HG03175 (cell line): ENCODE data around the gene ZNF280B.

Experiments
- ATAC-seq: cut with Tn5 transposase; IDR thresholded peaks from one replicate; pipeline ENCODE4 v1.9.1; 2021; ENCODE audit warnings: mild to moderate bottlenecking, moderate library complexity; ENCODE audit not compliant: unreplicated experiment

Gene ZNF280B, protein sequence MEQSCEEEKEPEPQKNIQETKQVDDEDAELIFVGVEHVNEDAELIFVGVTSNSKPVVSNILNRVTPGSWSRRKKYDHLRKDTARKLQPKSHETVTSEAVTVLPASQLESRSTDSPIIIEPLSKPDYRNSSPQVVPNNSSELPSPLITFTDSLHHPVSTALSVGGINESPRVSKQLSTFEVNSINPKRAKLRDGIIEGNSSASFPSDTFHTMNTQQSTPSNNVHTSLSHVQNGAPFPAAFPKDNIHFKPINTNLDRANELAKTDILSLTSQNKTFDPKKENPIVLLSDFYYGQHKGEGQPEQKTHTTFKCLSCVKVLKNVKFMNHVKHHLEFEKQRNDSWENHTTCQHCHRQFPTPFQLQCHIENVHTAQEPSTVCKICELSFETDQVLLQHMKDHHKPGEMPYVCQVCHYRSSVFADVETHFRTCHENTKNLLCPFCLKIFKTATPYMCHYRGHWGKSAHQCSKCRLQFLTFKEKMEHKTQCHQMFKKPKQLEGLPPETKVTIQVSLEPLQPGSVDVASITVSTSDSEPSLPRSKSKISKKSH

DNA sequence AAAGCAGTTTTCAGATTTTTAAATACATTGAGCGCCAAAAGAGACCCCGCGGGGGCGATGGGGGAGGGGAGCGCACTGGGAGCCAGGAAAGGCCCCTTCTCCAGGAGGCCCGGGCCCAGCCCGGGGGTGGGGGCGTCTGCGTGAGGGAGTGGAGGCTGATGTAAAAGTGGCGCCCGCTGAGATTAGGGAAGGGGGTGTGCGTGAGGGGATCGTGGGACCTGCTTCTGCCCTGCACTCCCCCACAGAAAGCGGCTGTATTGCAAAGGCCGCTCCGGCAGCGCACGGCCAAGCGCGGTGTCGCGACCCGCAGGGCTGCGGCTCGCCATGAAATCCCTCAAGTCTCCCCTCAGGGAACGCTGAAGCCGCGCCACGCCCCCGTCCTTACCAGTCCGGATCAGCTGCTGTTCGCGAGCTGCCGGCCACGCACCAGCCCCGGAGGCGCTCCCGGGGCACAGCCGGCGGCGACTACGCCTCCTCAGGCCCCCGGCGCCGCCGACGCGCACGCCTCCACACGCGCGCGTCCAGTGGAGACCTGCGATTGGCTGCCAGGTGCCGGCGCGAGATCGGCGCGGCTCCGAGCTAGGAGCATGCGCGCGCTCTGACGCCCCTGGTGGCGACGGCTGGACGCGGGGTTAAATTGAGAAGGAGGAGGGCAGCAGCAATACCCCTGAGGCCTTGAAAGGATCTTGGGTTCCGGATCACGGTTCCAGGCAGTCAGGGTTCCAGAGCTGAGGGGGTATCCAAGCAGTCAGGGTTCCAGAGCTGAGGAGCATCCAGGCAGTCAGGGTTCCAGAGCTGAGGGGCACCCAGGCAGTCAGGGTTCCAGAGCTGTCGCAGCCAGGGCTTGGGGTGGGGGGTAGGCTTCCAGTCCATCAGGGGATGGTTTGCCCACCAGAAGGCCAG lies at the start of gene ZNF280B:
ZNF280B (minus strand) TSS at position 469 of the 903 bp plus-strand sequence. CDS start 19,344 bp downstream, outside the sequence.
- peak; percentile 92 for ATAC-seq

DNA sequence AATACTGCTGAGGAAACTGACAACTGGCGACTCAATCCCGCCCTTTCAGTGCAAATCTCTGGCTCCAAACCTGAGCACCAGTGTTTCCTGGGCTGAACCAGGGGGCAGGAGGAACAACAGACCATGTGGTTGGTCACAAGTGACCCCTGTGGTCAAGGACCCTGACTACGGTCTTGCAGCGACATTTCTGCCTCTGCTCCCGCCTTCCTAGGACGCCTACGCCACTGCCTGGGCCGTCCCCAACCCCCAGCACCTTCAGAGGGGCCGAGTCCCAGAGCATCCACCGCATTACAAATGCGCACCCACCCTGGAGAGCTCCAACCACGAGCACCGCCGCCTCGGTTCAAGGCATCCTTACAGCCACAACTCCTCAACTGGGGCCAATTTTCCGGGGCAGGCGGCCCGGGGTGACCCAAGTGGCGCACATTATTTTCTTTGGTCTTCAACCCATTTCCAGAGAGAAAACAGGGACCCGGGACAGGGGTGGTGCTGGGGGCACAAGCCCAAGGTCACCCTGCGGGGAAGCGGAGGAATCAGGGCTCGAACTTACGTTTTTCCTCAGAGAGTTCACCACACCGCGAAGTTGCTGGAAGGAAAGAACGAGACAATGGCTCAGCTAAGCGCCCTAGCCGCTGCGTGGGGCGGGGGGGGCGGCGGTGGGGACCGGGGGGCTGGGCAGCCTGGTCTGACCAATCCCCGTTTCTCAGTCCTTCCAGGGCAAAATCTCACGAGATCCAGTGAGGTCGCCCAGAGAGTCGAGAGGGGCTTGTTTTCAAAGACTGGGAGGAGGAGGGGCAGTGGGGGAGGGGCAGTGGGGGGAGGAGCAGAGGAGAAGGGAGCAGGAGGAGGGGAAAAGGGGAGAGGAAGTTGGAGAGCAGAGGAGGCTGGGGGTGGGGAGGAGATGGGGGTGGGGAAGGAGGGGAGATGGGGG lies 48.7 kb upstream of the ZNF280B start:
- no peak for ATAC-seq

DNA sequence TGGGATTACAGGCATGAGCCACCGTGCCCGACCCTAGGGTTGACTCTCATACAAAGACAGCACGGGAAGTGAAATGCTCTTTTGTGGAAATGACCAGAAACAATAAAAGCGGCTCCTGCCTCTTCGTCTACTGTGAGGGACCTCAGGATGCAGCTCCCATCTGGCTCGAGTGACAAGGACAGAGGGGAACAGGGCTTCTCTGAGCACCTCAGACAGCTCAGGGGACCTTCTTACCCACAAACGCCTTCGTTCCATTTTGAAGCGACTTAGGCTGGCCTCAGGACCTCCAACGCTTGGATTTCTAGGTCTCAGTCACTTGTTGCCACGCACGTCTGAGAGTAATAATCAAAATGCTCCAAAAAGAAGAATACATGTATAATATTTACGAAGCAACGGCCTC lies 48.0 kb upstream of the ZNF280B start:
- no peak for ATAC-seq

DNA sequence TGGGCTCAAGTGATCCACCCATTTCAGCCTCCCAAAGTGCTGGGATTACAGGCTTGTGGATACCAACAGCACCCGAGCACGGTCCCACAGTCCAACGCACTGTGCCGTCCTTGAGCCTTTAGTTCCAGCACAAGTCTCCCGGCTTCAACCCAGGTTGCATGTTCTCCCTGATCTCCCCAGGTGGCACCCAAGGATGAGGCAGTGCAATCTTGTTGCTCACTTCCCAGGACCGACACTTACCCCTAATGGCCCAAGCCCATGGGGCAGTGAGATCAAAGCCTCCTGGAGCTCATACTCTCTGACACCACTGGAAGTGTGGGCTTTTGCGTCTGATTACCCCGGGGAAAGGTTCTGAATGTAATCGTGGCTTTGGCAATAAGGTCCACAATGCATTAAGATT lies 47.1 kb upstream of the ZNF280B start:
- ATAC-seq, result no peak

DNA sequence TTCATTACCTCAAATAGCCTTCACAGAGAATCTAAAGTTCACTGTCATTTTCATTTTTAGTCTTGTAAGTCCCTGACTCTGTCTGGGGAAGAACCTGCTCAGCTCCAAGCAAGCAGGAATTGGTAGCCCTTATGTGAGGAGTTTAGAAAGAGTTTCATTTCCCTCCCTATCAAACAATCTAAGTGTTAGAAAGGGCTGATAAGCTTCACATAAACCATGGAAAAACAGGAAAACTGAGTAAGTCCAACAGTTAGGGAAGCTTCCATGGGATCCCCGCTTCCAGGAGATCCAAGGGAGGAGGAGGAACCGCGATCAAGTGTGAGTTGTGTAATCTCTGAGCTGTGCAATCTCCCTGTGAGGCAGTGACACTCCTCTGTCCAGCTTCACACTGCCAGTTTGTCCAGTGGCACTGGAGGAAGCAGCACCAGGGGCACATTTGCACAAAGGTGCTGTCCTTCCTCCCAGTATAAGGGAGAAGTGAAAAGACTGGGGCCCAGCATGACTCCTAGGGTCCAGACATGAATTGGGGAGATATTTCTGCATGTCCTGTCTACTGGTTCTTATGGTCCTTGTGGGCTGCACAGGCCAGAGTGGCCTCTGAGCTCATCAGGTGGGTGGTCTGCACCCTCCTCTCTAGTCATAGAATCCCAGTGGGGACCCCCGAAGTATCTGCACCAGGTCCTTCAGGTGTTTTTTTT lies 46.2 kb upstream of the ZNF280B start:
- ATAC-seq, result no peak

DNA sequence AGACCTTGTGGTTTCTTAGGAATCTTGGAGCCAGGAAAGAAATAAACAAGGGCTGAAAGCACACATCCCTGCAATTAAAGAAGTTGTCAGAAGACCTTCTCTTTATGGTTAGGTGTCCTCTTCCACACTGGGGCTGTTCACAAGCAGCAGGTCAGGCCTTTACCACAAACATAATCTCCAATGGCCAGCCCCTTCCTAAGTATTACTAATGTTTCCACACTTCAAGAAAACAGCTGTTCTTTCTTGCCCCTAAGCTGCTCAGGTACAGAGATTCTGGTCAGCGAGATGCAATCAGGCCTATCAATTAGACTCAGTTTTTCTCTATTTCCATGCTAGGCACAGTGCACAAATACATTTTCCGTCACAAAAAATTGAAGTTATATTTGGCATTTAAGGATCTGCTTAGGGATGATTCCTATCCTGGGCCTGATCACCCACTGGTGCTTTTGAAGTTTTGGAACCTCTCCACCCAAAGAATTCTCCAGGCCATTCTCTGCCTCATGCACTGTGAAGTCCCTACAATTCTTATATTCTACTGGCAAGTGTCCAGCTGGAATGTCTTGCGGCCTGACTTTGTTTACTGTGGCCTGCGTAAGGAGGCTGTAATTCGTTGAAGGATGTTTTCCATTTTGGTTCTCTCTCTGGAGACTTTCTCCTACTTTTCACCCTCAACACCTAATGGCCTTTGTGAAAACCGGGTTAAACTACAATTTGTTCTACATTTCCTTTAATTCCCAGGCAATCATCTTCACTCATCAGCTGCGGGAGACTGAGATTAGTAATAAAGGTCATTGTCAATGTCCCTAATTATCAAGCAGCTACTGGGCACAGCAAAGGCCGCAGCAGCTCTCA lies 45.4 kb upstream of the ZNF280B start:
- no peak for ATAC-seq

DNA sequence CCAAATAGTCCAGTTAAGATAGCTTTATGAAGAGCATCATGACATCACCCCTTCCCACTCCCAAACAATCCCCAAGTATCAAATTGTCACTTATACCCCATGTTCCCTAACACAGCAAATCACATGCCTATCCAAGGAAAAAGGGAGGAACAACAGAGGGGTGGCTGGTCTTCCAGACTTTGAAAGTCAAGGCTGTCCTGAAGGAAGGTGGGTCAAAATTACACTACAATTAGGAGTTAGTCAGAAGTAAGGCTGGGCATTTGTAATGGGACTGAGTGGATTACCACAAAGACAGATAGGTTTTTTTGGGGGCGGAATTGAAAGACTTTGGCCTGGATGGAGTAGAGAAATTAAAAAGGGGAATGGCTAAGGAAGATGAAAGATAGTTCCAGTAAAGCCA lies 44.6 kb upstream of the ZNF280B start:
- no peak for ATAC-seq

DNA sequence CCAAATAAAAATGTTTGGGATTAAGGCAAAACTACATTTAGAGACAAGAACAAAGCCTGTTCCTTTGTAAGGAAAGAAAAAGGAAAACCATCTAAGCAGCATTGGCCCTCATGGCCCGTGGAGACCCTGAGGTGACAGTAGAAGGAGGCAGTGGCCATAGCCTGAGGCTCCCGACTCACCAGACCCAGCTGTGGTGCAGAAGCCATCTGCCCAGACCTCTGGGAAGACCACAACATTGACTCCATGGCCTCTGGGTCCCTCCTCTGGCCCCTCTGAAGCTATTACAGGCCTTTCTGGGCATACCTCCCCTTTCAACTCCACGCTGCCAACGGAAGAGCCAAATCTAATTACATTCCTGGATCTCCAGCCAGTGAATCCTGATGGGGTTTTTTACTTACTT lies 44.1 kb upstream of the ZNF280B start:
- no peak for ATAC-seq

DNA sequence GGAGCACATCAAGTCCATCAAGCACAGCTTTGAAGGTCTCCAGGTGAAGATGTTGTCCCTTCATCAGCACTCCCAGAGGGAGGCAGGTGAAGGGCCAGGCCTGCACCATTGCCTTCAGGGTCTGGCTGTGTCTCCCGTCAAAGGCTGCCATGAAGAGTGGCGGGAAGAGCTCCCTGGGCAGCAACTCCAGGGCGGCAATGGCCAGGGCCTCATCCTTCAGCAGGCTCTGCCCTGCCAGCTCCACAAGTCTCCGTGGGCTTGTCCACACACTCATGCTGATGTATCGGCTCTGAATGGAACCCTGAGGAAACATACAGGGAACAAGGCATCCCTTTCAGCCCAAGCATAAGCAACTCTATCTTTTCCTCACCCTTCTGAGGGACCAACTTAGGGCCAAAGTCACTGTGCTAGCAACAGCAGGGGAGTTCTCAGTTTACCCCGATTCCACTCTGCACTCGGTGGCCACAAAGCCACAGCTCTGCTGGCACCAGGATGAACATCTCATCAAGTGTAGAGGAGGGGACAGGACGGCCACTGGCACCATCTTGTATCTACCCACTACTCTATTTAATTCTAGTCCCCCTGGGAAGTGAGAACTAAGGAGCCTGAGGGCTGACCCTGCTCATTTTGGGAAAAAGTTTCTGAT lies 42.4 kb upstream of the ZNF280B start:
- ATAC-seq, result no peak

DNA sequence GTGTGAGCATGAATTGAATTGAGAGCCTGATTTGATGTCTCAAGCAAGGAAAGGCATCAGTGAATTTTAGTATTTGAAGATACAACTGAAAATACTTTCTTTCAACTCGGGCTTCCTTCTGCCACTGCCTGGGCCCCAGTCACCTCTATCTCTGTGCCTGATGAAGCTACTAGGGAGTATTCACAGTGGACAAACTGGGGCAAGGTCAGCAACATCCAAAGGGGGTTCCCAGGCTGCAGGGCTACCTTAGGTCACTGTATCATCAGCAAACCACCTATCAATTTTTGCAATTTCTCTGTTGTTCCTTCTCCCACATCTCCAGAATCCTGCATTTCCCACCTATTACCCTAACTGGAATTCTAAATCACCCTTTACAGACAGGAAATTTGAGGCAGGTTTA lies 40.4 kb upstream of the ZNF280B start:
- no peak for ATAC-seq

DNA sequence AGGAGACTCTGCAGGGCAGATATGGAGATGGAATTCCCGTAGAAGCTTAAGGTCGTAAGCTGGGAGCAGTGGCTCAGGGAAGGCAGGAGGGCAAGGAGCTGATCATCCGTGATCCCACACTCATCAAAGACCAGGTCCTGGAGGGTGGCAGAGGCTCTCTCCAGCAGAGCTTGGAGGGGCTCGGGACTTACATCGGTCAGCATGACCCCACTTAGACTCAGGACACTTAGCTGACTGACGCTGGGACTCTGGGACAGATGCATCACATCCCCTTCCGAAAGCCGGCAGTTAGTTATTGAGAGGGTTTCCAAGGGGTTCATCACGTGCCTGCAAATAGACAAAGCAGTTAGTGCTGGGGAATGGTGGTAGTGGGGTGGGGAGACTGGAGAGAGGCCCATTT lies 39.8 kb upstream of the ZNF280B start:
- no peak for ATAC-seq

DNA sequence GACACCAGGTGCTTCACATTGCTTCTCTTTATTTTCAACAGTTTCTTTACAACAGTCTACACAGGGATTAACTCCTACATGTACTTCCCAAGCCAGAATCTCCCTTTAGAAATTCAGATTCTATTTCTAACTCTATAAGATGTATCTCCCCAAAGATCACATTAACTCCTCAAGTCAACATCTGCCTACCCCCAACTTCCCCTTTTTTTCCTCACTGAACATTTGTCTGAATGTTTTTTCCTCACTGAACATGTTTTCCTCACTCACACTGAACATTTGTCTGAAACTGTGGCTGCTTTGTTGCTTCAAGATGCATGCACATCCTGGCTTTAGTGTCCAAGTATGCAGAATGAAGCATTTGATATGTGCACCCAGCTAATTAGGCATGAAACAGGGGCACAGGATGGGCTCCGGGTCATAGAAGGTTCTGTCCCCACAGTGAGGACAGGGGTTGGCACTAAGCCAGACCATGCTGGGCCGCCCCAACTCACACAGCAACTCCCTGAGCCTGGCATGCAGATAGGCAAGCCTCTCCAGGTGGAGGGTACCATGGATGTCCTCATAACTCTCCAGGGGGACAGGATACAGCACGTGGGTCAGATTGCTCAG lies 39.3 kb upstream of the ZNF280B start:
- no peak for ATAC-seq

DNA sequence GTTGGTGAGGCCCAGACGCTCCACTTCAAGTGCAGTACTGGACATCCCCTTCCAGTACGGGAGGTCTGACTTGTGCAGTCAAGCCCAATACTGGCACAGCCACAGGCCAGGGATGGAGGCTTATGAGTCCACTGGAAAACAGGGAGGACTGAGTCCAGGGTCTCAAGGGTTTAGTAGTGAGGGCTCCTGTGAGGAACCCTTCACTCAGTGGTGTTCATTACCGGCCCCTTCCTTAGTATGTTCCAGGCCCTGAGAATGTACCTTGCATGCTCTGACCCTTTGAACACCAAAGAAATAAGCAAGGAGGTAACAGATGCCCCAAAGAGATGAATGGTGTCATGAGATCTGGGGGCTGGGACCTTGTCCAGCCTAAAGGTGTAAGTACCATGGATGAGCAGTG lies 38.7 kb upstream of the ZNF280B start:
- ATAC-seq, result no peak

DNA sequence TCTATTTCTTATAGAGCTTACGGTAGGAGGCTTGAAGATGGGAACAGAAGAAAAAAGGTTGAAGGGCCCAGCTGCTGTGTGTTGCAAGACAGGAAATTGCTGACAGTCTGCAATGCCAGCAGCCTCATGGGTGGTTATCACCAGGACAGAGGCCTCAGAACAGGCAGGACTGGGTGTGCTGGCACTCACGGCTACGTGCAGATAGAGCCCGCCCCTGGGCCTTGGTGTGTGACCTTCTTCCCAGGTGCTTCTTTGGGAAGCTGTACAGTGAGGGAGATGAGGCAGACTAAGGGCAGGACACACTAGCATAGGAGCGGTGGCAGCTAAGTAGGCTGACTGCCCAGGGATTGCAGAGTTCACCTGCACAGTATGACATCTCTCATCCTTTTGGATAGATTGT lies 37.9 kb upstream of the ZNF280B start:
- ATAC-seq, result no peak

DNA sequence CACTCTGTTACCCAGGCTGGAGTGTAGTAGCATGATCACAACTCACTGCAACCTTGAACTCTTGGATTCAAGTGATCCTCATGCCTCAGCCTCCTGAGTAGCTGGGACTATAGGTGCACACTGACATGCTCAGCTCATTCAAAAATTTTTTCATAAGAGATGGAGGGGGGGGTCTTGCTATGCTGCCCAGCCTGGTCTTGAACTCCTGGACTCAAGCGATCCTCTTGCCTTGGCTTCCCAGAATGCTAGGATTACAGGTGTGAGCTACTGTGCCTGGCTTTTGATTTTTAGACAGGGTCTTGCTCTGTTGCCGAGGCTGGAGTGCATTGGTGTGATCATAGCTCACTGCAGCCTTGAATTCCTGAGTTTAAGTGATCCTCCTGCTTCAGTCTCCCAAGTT lies 36.5 kb upstream of the ZNF280B start:
- no peak for ATAC-seq

DNA sequence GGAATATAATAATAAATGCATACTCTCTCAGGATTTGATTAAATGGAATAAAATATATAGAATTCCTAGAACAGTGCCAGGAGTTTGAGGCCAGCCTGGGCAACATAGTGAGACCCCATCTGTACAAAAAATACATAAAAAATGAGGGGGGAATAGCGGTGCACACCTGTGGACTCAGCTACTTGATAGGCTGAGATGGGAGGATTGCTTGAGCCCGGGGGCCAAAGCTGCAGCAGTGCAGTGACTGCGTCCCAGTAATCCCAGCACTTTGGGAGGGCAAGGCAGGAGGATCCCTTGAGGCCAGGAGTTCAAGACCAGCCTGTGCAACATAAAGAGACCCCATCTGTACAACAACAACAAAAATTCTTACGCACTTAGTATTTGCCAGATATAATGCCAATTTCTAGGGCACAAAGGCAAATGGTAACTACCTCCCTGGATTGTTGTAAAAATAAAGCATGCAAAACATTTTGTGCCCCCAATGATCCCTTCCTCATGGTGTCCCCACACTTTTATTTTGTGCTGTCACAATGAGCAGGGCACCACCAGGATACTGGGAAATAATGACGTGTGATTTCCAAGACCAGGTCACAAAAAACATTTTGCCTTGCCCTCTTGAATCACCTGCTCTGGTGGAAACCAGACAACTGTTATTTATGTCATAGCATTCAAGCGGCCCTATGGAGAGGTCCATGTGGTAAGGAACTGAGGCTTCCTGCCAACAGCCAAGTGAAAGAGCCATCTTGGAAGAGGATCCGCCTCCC lies 29.9 kb upstream of the ZNF280B start:
- no peak for ATAC-seq

DNA sequence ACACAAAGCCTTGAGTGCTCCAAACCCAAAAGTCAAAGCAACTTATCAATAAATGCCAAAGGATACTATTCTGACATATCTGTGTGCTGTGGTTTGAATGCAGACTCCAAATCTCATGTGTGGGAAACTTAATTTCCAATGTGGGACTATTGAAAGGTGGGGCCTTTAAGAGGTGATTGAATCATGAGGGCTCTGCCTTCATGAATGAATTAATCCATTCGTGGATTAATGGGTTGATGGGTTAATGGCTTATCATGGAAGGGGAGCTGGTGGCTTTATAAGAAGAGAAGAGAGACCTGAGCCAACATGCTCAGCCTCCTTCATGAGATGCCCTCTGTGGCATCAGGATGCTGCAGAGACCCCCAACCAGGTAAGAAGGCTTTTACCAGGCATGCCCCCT lies 28.4 kb upstream of the ZNF280B start:
- ATAC-seq, result no peak
